D721Med (cell line): Measurements from ENCODE around the gene PNPLA8.

ENCODE experiments used
- DNase-seq: peaks from one replicate; pipeline ENCODE4 v3.0.0; 2011; ENCODE audit warnings: low spot score; ENCODE audit not compliant: insufficient read length
- FAIRE-seq: peaks from 2 replicates; lab custom pipeline; 2011; peaks lifted over from hg19 to GRCh38; lab: Jason Lieb, UNC
- TF ChIP-seq, protein P1 (sequence below): IDR thresholded peaks from 2 replicates; pipeline ENCODE4 v1.5.1; 2012; ENCODE audit warnings: mild to moderate bottlenecking, control low read depth; ENCODE audit not compliant: insufficient read depth; ENCODE audit errors: missing control alignments

Gene PNPLA8

GRCh38 chr7:108442039-108442568 is 83.8 kb downstream of the PNPLA8 start:
- FAIRE-seq (no peak), DNase-seq (no peak)
- TF ChIP-seq, protein P1, sequence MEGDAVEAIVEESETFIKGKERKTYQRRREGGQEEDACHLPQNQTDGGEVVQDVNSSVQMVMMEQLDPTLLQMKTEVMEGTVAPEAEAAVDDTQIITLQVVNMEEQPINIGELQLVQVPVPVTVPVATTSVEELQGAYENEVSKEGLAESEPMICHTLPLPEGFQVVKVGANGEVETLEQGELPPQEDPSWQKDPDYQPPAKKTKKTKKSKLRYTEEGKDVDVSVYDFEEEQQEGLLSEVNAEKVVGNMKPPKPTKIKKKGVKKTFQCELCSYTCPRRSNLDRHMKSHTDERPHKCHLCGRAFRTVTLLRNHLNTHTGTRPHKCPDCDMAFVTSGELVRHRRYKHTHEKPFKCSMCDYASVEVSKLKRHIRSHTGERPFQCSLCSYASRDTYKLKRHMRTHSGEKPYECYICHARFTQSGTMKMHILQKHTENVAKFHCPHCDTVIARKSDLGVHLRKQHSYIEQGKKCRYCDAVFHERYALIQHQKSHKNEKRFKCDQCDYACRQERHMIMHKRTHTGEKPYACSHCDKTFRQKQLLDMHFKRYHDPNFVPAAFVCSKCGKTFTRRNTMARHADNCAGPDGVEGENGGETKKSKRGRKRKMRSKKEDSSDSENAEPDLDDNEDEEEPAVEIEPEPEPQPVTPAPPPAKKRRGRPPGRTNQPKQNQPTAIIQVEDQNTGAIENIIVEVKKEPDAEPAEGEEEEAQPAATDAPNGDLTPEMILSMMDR = no peak

DNA sequence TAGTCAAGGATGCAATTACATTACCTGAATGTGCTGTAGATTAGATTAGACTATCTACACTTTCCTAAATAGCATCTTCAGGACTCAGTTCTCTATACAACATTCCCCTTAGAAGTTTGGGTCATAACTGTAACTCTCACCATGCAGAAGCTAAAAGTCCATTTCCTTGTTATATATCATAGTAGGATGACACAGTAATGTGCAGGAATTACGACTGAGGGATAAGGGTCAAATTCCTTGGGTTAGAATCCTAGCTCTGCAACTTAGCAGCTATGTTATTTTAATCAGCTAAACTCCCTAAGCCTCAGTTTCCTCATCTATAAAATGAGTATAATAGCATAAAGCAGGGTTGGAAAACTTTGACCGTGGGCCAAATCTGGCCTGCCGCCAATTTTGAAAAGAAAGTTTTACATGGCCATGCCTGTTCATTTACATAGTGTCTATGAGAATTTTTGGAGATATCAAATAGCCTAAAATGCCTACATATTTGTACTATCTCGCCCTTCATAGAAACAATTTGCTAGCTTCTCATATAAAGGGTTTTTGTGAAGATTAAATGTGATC is 84.5 kb downstream of the PNPLA8 start:
- FAIRE-seq = no peak
- no peak for DNase-seq
- TF ChIP-seq, protein P1 = no peak

DNA sequence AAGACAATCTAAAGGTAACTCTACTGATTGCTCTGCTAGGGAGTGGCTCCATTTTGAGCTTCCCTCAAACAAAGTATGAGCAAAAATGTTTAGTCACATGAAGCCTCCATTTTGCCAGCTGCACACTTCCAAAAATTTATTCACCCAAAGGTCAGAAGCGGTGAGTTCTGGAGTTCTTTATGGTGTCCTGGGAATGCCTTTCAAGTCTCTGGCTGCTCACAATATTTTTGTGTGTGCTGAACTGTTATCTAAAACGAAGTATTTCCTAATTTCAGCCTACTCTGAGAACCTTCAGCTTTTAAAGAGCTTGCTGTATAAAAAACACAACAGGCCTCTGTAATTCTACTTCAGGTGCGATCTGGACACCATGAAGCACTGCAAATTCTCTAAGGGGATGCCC is 85.3 kb downstream of the PNPLA8 start:
- FAIRE-seq (no peak), DNase-seq (no peak)
- TF ChIP-seq, protein P1 = no peak

- TF ChIP-seq, protein P1 = no peak
- FAIRE-seq = peak; percentile 6
Observed at GRCh38 chr7:108436906-108437305, 89.0 kb downstream of the PNPLA8 start.

GRCh38 chr7:108434010-108434409 is 91.9 kb downstream of the PNPLA8 start:
- FAIRE-seq (no peak), DNase-seq (no peak)
- TF ChIP-seq, protein P1 = no peak

More at GRCh38 chr7:108436906-108437305, 89.0 kb downstream of the PNPLA8 start:
- DNase-seq = no peak

GRCh38 chr7:108431099-108431498 is 94.8 kb downstream of the PNPLA8 start:
- TF ChIP-seq, protein P1 = no peak
- DNase-seq (no peak), FAIRE-seq (no peak)

DNA sequence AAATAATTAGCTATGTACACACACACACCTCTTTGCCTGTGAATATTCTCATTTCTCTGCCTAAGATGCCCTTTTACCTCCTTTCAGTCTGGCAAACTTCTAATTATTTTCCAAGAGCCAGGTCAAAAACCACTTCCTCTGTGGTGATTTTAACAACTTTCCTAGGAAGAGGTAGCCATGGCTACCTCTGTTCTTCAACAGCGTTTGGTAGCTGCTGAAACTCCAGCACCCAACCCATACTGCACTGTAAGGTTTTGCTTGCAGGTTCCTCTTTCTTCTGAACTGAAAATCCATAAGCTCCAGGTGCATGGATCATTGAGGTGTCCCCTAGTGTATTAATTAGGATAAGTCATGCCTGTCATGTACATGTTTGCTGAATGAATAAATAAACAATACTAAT is 95.3 kb downstream of the PNPLA8 start:
- DNase-seq (no peak), FAIRE-seq (no peak)
- TF ChIP-seq, protein P1 = no peak
